ENCODE measurements around the gene KRT86.
"Not testable (repeated sequence)": the region's sequence is repeated elsewhere in the genome, so short reads cannot be mapped to it uniquely, and the experiment has no call there.

Gene KRT86

GRCh38 chr12:52250048-52250990, 24.1 kb upstream of the KRT86 start:
- no peak for DNase-seq (ENCODE audit: low read depth)
- no peak overlapping the region for H3K4me3 ChIP-seq (ENCODE audit: low read depth, low read length)

DNA sequence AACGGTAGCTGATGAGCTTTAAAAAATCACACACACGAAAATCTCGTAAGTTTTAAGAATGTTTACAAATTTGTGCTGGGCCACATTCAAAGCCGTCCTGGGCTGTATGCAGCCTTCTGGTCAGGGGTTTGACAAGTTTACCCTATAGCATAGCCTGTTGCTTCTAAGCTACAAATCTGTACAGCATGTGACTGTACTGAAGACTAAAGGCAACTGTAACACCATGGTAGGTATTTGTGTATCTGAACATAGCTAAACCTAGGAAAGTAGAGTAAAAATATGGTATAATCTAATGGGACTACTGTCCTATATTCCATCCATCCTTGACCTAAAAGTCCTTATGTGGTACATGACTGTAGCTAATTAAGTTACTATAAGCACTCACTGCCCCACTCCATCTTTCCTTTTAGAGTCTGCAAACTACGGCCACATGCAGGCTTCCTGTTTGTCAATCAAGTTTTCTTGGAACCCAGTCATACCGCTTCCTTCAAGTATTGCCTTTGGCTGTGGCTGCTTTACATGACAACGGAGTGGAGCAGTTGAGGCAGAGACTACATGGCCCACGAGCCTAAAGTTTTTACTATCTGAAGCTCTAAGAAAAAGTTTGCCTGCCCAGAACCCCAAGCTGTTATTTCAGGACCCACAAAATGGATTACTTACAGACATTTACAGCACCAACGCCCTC, 22.9 kb upstream of the KRT86 start:
- DNase-seq (ENCODE audit: low read depth) = no peak
- no peak overlapping the region for H3K4me3 ChIP-seq (ENCODE audit: low read depth, low read length)

DNA sequence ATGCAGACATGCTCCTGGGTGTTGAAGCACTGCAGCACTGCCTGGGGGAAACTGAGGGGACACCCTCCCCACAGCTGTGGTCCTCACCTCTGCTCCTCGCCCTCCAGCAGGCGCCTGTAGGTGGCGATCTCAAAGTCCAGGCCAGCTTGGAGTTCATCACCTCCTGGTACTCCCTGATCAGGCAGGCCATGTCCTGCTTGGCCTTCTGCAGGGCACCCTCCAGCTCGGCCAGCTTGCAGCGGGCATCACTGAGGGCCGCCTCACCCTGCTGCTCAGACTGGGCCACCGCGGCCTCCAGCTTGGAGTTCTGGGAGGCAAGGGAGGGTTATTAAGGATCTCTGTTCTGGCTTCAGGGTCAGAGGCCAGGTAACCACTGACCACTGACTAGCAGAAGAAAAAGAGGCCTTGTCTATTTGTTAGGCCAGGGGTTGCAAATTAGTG, 22.2 kb upstream of the KRT86 start:
- H3K4me3 ChIP-seq (ENCODE audit: low read depth, low read length); DNase-seq (ENCODE audit: low read depth): not testable (repeated sequence)

- no peak for DNase-seq (ENCODE audit: low read depth)
Observed at GRCh38 chr12:52252728-52253343, 21.6 kb upstream of the KRT86 start.

DNA sequence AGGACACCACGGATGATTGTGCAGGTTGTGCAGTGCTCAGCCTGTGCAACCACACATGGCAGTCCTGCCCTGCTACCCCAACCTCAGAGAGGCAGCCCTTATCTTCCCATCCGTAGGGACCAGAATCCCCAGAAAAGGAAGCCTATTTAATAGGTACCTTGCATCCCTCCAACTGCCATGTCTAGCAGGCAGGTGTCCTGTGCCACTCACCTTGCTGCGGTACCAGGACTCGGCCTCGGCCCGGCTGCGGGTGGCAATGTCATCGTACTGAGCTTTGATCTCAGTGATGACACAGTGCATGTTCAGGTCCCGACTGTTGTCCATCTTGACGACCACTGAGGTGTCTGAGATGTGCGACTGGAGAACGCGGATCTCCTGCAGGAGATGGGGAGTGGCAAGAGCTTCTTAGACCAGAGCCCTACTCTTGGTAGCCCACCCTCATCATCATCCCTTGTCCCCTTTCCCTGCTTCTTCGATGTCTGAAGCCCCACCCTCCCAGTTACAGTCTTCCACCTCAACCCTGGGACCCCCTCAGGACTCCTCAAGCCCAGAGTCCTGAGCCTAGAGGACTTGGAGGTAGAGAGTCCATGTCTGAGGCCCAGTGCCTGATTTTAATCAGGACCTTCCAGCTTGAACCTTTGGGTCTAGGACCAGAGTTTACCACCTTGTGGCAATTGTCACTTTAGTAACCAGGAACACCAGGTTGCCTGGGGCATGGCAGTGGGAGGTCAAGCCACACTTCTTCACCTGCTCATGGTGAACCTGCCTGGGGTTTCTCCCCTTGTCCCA, 20.9 kb upstream of the KRT86 start:
- H3K4me3 ChIP-seq (ENCODE audit: low read depth, low read length) = no peak overlapping the region
- DNase-seq (ENCODE audit: low read depth) = no peak

More at GRCh38 chr12:52252728-52253343, 21.6 kb upstream of the KRT86 start:
- no peak overlapping the region for H3K4me3 ChIP-seq (ENCODE audit: low read depth, low read length)

GRCh38 chr12:52254180-52254964, 20.1 kb upstream of the KRT86 start:
- no peak overlapping the region for H3K4me3 ChIP-seq (ENCODE audit: low read depth, low read length)
- DNase-seq (ENCODE audit: low read depth) = no peak

DNA sequence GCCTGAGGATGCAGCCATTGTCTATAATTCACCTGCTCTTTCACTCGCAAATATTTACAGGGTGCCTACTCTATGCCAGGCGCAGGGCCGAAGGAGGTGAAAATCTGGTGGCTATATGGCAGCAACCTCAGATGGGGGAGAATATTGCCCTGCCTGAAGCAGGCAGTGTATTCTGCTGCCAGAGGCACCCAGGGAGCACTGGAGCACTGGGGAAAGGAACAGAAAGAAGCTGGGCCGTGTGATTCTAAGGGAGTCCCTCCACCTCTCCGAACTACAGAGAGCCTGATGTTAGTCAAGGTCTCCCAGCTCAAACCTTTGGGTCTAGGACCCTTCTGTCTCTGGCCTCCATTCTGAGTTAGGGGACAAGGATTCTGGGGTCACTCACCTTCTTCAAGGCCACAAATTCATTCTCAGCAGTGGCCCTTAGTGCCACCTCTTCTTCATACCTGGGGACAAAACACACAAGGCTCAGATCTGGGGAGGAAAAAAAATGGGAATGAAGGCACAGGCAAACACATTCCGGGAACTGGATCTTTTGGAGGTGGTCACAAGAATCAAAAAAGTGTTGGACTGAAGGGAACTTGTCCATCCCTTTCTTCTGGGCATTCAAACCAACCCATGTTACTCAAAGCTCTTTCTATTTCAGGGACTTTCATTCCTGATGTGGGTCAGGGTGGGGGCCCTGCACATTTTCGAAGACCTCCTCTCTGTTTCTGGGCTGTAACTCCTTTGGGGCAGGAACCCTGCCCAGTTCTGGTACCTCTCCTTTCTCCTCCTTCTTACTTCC, 19.3 kb upstream of the KRT86 start:
- no peak for DNase-seq (ENCODE audit: low read depth)
- H3K4me3 ChIP-seq (ENCODE audit: low read depth, low read length) = no peak overlapping the region

- DNase-seq (ENCODE audit: low read depth) = no peak
- no peak overlapping the region for H3K4me3 ChIP-seq (ENCODE audit: low read depth, low read length)
Observed at GRCh38 chr12:52255926-52256583, 18.4 kb upstream of the KRT86 start.

- no peak for DNase-seq (ENCODE audit: low read depth)
- no peak overlapping the region for H3K4me3 ChIP-seq (ENCODE audit: low read depth, low read length)
Observed at GRCh38 chr12:52256584-52256935, 17.9 kb upstream of the KRT86 start.

DNA sequence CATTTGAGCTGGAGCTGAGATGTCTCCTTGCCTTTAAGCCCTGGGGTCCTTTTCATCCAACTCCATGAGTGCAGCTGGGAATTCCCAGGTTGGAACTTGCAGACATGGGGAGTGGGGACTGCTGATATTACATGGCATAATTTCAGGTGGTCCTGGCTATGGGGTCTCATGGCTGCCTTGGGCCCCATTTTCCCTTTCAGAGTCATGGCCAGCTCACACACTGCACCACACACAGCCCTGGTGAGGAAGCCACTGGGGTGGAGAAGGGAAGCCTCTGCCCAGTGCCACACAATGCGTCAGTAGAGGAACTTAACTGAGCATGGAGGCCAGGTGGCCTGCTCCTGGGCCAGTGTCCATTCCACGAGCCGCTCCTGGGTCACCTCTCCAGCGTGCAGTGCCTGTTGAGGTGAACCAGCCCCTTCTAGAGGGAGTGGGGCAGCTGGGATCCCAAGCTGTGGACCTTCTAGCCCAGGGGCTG, 17.3 kb upstream of the KRT86 start:
- DNase-seq (ENCODE audit: low read depth) = no peak
- H3K4me3 ChIP-seq (ENCODE audit: low read depth, low read length) = no peak overlapping the region

GRCh38 chr12:52257922-52258321, 16.5 kb upstream of the KRT86 start:
- not testable (repeated sequence) for DNase-seq (ENCODE audit: low read depth); H3K4me3 ChIP-seq (ENCODE audit: low read depth, low read length)

DNA sequence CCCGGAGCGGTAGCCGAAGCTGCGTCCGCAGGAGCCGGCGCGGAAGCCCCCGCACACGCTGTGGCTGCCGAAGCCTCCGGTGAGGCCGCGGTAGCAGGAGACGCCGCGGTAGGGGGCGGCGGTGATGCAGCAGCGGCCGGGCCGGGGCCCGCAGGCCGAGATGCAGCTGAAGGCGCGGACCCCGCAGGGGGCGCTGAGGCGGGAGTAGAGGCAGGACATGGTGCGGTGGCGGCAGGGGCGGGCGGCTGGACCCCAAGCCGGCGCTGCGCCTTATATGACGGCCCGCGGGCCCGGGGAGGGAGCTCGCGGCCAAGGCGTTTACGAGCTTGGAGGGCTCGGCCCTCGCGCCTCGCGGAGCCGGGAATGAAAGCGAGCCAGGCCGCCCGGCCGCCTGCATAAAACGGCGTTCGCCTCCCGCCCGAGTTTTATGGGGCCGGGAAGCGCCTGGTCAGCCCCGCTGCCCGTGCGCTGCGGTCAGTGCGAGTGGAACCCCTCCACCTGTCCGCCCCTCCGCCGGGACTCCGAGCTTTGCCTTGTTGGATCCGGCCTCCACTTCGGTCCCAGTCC, 16.0 kb upstream of the KRT86 start:
- no peak overlapping the region for H3K4me3 ChIP-seq (ENCODE audit: low read depth, low read length)
- DNase-seq (ENCODE audit: low read depth) = no peak

- no peak for DNase-seq (ENCODE audit: low read depth)
- no peak overlapping the region for H3K4me3 ChIP-seq (ENCODE audit: low read depth, low read length)
Observed at GRCh38 chr12:52259657-52260243, 14.7 kb upstream of the KRT86 start.

- no peak for DNase-seq (ENCODE audit: low read depth)
- no peak overlapping the region for H3K4me3 ChIP-seq (ENCODE audit: low read depth, low read length)
Observed at GRCh38 chr12:52260361-52261207, 13.9 kb upstream of the KRT86 start.

- no peak overlapping the region for H3K4me3 ChIP-seq (ENCODE audit: low read depth, low read length)
- no peak for DNase-seq (ENCODE audit: low read depth)
Observed at GRCh38 chr12:52261208-52261484, 13.3 kb upstream of the KRT86 start.

DNA sequence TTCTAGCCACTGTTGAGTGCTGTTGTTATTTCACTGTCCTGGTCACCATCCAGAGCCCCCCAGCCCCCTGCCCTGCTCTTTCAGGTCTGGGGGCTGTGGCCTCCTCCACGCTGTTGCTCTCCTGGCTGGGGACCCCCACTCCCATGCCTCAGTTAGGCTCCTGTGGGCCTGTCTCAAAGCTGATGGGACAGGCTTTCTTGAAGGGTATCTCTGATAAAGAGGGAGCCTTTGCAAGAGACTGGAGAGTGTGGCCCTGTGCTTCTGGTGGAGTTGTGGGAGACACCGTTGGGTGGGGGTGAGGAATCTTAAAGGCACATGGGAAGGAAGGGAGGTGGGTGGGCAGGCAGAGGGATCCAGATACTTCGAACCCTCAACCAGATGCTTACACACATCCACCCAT, 12.2 kb upstream of the KRT86 start:
- DNase-seq (ENCODE audit: low read depth) = no peak
- no peak overlapping the region for H3K4me3 ChIP-seq (ENCODE audit: low read depth, low read length)
